ENCODE results near the gene PLB1.

PLB1 gene

GRCh38 chr2:28507796-28508764 is 12.2 kb downstream of the PLB1 start:
- no peak for DNase-seq

DNA sequence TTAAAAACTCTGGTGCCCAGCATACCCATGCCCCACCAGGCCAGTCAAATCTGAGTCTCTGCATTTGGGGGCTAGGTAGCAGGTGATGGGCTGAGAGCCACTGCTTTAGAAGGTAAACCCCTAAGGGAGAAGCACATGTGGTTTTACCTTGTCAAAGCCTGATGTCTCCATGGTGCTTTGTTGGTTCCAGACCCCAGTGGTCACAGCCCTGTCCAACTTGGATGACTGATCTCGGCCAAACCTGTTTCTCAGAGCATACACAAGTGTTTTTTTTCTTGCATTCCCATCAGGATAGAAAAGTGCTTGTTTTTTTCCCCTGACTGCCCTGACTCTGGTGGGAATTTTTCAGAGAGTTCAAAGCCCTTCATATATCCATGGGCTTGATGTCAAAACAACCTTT is 13.5 kb downstream of the PLB1 start:
- DNase-seq, result no peak

- no peak for DNase-seq
Measured at GRCh38 chr2:28510184-28510583, 14.3 kb downstream of the PLB1 start.

GRCh38 chr2:28511871-28512606 is 16.2 kb downstream of the PLB1 start:
- DNase-seq, result no peak

GRCh38 chr2:28512607-28512965 is 16.7 kb downstream of the PLB1 start:
- no peak for DNase-seq

DNA sequence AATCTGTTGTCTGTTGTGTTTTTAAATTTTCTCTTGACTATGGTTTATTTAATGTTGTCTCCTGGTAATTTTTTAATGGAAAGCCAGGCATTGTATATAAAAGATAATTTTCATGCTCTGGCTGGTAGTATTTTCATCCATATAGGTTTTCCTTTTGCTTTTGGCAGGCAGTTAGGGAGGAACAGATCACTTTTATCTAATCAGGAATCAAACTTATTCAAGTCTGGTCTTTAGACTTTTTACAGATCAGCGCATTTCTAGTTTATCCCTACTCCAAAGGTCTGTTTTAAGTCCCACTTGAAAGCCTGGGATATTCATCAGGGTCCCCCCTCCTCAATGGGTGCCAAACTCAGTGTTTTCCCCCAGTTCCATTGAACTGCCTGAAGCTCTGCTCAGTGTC is 17.2 kb downstream of the PLB1 start:
- DNase-seq, result no peak

GRCh38 chr2:28515176-28515751 is 19.4 kb downstream of the PLB1 start:
- DNase-seq, result no peak

- no peak for DNase-seq
Measured at GRCh38 chr2:28516430-28516829, 20.6 kb downstream of the PLB1 start.

GRCh38 chr2:28516950-28517349 is 21.1 kb downstream of the PLB1 start:
- no peak for DNase-seq

DNA sequence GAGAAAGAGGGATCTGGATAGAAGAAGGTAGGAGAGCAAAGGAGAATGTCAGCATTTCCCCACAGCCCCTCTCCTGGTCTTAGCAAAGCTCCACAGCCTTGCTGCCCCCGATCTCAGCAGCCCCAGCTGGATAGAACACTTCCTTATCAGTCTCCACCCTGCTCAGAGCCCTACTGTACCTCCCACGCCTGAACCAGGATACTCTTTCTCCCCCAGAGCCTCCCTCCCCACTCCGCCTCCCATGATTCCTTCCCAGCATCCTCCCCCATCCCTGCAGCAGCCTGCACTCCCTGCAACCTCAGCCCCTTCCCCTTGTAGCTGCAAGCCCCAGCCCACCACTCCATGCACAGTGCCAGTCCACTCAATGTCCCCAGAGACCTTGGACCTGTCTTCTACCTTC is 25.8 kb downstream of the PLB1 start:
- no peak for DNase-seq

DNA sequence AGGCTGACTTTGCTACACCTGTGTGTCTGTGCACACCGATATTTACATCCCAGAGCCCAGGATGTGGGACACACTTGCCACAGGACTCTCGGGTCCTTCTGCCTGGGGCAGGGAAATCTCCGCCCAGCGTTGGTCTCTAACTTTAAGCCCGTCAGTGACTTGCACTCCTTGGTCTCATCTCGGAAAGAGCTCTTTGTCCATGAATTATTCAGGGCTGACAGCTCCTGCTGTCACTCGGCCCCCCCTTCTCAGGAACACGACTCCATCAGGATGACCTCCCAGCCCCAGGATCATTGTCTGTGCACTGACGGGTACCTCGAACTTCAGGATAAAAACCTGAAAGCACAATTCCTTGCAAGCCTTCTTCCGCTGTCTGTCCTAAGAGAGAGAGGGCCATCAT is 26.6 kb downstream of the PLB1 start:
- no peak for DNase-seq

DNA sequence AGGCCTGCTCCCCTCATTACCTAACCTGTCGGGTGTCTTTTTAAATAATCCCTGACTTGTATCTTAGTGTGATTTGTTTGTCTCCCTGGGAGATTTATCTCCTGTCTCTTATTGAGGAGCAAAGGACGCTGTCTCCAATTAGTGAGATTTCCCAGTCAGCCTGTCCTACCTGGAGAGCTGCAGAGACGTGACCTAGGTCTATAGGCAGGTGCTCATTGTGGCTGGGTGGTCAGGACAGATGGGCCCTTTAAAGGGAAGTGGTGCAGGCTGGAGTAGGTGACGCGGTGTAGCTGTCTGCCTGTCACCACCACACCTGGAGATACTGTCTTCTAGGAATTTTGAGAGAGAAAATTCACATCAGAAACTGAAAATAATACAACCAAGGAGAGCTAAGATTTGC is 28.0 kb downstream of the PLB1 start:
- no peak for DNase-seq

GRCh38 chr2:28525481-28525880 is 29.6 kb downstream of the PLB1 start:
- DNase-seq, result no peak

GRCh38 chr2:28526527-28527132 is 30.8 kb downstream of the PLB1 start:
- no peak for DNase-seq

- DNase-seq, result no peak
Measured at GRCh38 chr2:28527196-28527595, 31.3 kb downstream of the PLB1 start.

- no peak for DNase-seq
Measured at GRCh38 chr2:28528206-28528605, 32.3 kb downstream of the PLB1 start.

- DNase-seq, result no peak
Measured at GRCh38 chr2:28530782-28531181, 34.9 kb downstream of the PLB1 start.

GRCh38 chr2:28532399-28532798 is 36.5 kb downstream of the PLB1 start:
- no peak for DNase-seq

DNA sequence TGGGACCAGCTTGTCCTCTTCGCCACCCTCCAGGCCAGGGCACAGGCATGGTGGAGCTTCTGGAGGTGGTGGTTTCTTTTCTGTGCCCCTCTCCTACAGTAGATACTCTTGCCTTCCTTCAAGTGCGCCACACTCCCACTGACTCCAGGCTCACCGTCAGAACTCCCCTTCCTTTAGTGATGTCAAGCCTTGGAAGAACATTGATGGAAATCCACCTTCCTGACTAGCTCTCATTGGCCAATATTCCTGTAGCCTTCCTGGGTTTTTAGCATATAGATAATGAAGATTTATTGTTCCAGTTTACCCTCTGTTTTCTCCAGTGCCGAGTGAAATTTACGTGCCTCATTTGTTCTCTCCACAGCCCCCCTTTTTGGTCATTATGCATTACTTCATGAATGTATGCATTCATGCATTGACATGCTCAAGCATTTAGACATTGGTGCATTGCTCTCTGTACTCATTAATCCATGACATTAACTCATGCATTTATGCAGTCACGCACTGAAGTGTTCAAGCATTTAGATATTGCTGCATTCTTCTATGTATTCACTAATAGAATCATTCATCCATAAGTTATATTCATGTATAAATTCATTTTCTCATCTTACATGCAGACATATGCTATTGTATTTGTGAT is 37.3 kb downstream of the PLB1 start:
- DNase-seq, result no peak

- DNase-seq, result no peak
Measured at GRCh38 chr2:28534817-28535216, 39.0 kb downstream of the PLB1 start.

DNA sequence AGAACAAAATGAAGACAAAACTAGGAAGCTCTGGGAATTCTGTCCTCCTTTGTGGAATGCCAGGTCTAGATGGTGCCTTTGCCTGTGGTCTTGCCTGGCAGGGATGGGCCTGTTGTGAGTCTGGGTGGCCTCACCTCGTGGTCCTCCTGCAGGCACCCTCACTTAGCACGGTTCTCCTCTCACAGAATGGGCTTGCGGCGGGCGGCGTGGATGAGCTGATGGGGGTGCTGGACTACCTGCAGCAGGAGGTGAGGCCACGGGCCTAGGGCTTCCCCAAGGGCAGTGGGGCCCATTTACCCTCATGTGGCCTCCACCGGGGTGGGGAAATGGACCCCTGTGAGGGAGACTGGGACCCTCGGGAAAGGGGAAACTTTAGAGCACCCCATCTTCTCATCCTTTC is 42.3 kb downstream of the PLB1 start:
- DNase-seq, result no peak

DNA sequence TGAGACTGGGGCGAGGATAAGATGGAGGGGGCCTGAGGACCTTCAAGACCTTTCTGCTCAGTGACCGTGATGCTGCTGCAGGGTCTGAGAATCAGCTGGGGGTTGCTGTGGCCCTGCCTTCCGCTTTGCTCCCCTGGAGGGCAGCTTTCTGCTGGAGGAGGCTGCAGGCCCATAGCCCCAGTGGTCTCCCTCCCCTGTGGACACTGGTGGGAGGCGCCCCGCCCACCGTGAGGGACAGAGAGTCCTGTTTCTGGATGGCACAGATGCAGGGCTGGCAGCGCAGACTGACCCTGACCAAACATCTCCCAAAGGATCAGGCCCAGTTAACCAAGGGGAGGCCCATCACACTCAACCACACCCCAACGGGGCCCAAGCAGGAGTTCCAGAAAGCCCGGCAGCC is 42.8 kb downstream of the PLB1 start:
- DNase-seq, result no peak

- DNase-seq, result no peak
Measured at GRCh38 chr2:28539118-28539541, 43.3 kb downstream of the PLB1 start.
